ENCODE data around the gene XXYLT1.

DNA sequence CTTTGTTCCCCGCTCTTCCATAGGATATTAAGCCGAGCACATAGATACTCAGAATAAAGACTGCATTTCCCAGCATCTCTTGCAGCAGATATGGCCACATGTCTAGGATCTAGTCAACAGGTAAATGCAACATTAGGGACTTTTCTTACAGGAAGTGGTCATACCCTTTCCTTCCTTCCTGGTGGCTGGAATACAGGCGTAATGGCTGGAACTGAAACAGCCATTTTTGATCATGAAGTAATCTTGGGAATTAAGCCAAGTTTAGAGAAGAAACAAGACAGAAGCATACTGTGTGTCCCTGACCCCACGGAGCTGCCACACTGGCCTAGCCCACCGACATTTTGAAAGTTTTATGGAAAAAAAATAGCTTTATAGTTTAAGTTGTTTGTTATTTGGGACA, 234.0 kb downstream of the XXYLT1 start:
- TF ChIP-seq, protein P1, sequence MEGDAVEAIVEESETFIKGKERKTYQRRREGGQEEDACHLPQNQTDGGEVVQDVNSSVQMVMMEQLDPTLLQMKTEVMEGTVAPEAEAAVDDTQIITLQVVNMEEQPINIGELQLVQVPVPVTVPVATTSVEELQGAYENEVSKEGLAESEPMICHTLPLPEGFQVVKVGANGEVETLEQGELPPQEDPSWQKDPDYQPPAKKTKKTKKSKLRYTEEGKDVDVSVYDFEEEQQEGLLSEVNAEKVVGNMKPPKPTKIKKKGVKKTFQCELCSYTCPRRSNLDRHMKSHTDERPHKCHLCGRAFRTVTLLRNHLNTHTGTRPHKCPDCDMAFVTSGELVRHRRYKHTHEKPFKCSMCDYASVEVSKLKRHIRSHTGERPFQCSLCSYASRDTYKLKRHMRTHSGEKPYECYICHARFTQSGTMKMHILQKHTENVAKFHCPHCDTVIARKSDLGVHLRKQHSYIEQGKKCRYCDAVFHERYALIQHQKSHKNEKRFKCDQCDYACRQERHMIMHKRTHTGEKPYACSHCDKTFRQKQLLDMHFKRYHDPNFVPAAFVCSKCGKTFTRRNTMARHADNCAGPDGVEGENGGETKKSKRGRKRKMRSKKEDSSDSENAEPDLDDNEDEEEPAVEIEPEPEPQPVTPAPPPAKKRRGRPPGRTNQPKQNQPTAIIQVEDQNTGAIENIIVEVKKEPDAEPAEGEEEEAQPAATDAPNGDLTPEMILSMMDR (optimal IDR thresholded peaks at IDR 0.05 in 1 of 3, IDR thresholded peaks at IDR 0.05 in 1 of 3, conservative IDR thresholded peaks at IDR 0.05 in 1 of 3; ENCODE audit: extremely low read depth in 1 of 3, insufficient read depth in 2 of 3, low read length in 3 of 3) = no peak
- TF ChIP-seq EZH2 (IDR thresholded peaks at IDR 0.05; ENCODE audit: low read length) = no peak
